ENCODE results near the gene BCR. TPM values are rescaled to one million over a fixed set of nuclear protein-coding genes. Genes with fewer than 3 reads are reported as not detected.
"Not testable (repeated sequence)": the region's sequence is repeated elsewhere in the genome, so short reads cannot be mapped to it uniquely, and the experiment has no call there.

BCR gene
- total RNA-seq, 1 experiment from 2014 or later: 14.6 TPM

DNA sequence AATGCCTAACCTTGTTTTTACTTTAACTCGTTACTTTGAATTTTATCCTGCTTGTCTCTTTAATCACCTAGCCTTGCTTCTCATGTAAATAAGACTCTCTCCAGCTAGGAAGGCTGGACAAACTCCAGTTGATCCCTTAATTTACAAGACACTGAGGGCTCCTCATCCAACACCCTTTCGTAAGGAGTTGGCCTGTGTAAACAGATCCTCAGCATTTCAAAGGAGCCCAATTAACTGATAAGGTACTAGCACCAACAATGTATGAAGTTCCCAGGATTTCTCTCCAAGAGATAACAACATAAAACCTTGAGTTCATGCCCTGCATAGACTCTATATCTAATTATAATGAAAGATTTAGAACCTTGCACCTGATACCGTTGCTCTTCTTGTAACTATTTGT lies 186.9 kb downstream of the BCR start:
- DNase-seq (ENCODE audit: low read depth, low spot score); in situ Hi-C loops (cut with HindIII; ENCODE audit: low pct_unique_long_range_greater_than_20kb, low sequenced_read_pairs): not testable (repeated sequence)

Small RNAs within 50 kb of the gene (small RNA-seq; reads per million reads assigned to genes)
- gene BCRP8 (0 reads per million in 2 experiments), gene RF00017 (0 reads per million in 2 experiments), gene RF00066 (0 reads per million in 2 experiments), gene RN7SL263P (0 reads per million in 2 experiments)

Other genes starting within 250 kb of the BCR start
- 3.6 and 3.9 TPM in 2 replicates for gene GNAZ, start 110.0 kb upstream of the BCR start, total RNA-seq (2014; rRNA removed; shearing (Covaris generic))
- not detected in 2 replicates for gene RSPH14, start 38.5 kb upstream of the BCR start, total RNA-seq (2014; rRNA removed; shearing (Covaris generic))
- 0.29 and 0.37 TPM in 2 replicates for gene RAB36, start 35.0 kb upstream of the BCR start, total RNA-seq (2014; rRNA removed; shearing (Covaris generic))